ENCODE data around the gene ZNF275.

The ZNF275 gene

GRCh38 chrX:153352858-153353257, 18.9 kb downstream of the ZNF275 start:
- no peaks in the 10 kb centered on the region for H3K27me3 ChIP-seq (ENCODE audit: control insufficient read depth in 1 of 2, insufficient read depth in 2 of 2, low read length in 2 of 2)
- no peaks in the 10 kb centered on the region for H3K9me3 ChIP-seq (ENCODE audit: control insufficient read depth in 1 of 2, low read length in 2 of 2)
- no peak overlapping the region for H3K9ac ChIP-seq (ENCODE audit: low read depth in 1 of 2, low read length in 2 of 2)
- peaks cover 6 to 15% of the 10 kb centered on the region in 2 donors for H3K36me3 ChIP-seq (ENCODE audit: control insufficient read depth in 1 of 2, insufficient read depth in 2 of 2, low read length in 2 of 2)
- H3K4me1 ChIP-seq (ENCODE audit: control insufficient read depth in 1 of 2, insufficient read depth in 2 of 2, low read length in 2 of 2), result no peaks in the 10 kb centered on the region
- H3K27ac ChIP-seq (ENCODE audit: low read depth, low read length), result no peak overlapping the region
- H3K4me3 ChIP-seq (ENCODE audit: low read depth in 1 of 2, low read length in 2 of 2), result no peak overlapping the region

GRCh38 chrX:153353416-153353815, 19.5 kb downstream of the ZNF275 start:
- no peak overlapping the region for H3K4me3 ChIP-seq (ENCODE audit: low read depth in 1 of 2, low read length in 2 of 2)
- peaks cover 6 to 12% of the 10 kb centered on the region in 2 donors for H3K36me3 ChIP-seq (ENCODE audit: control insufficient read depth in 1 of 2, insufficient read depth in 2 of 2, low read length in 2 of 2)
- no peaks in the 10 kb centered on the region for H3K4me1 ChIP-seq (ENCODE audit: control insufficient read depth in 1 of 2, insufficient read depth in 2 of 2, low read length in 2 of 2)
- H3K27ac ChIP-seq (ENCODE audit: low read depth, low read length), result no peak overlapping the region
- H3K9ac ChIP-seq (ENCODE audit: low read depth in 1 of 2, low read length in 2 of 2), result no peak overlapping the region
- no peaks in the 10 kb centered on the region for H3K27me3 ChIP-seq (ENCODE audit: control insufficient read depth in 1 of 2, insufficient read depth in 2 of 2, low read length in 2 of 2)
- H3K9me3 ChIP-seq (ENCODE audit: control insufficient read depth in 1 of 2, low read length in 2 of 2), result no peaks in the 10 kb centered on the region

- H3K9me3 ChIP-seq (ENCODE audit: control insufficient read depth in 1 of 2, low read length in 2 of 2), result no peaks in the 10 kb centered on the region
- H3K4me3 ChIP-seq (ENCODE audit: low read depth in 1 of 2, low read length in 2 of 2), result no peak overlapping the region
- H3K36me3 ChIP-seq (ENCODE audit: control insufficient read depth in 1 of 2, insufficient read depth in 2 of 2, low read length in 2 of 2), result no peaks in the 10 kb centered on the region
- no peaks in the 10 kb centered on the region for H3K27me3 ChIP-seq (ENCODE audit: control insufficient read depth in 1 of 2, insufficient read depth in 2 of 2, low read length in 2 of 2)
- no peaks in the 10 kb centered on the region for H3K4me1 ChIP-seq (ENCODE audit: control insufficient read depth in 1 of 2, insufficient read depth in 2 of 2, low read length in 2 of 2)
- no peak overlapping the region for H3K27ac ChIP-seq (ENCODE audit: low read depth, low read length)
- no peak overlapping the region for H3K9ac ChIP-seq (ENCODE audit: low read depth in 1 of 2, low read length in 2 of 2)
Observed at GRCh38 chrX:153357877-153358276, 23.9 kb downstream of the ZNF275 start.

GRCh38 chrX:153361781-153362397, 27.9 kb downstream of the ZNF275 start:
- no peaks in the 10 kb centered on the region for H3K36me3 ChIP-seq (ENCODE audit: control insufficient read depth in 1 of 2, insufficient read depth in 2 of 2, low read length in 2 of 2)
- no peaks in the 10 kb centered on the region for H3K9me3 ChIP-seq (ENCODE audit: control insufficient read depth in 1 of 2, low read length in 2 of 2)
- no peak overlapping the region for H3K27ac ChIP-seq (ENCODE audit: low read depth, low read length)
- H3K4me1 ChIP-seq (ENCODE audit: control insufficient read depth in 1 of 2, insufficient read depth in 2 of 2, low read length in 2 of 2), result no peaks in the 10 kb centered on the region
- no peak overlapping the region for H3K9ac ChIP-seq (ENCODE audit: low read depth in 1 of 2, low read length in 2 of 2)
- no peaks in the 10 kb centered on the region for H3K27me3 ChIP-seq (ENCODE audit: control insufficient read depth in 1 of 2, insufficient read depth in 2 of 2, low read length in 2 of 2)
- no peak overlapping the region for H3K4me3 ChIP-seq (ENCODE audit: low read depth in 1 of 2, low read length in 2 of 2)

- no peaks in the 10 kb centered on the region for H3K36me3 ChIP-seq (ENCODE audit: control insufficient read depth in 1 of 2, insufficient read depth in 2 of 2, low read length in 2 of 2)
- no peaks in the 10 kb centered on the region for H3K27me3 ChIP-seq (ENCODE audit: control insufficient read depth in 1 of 2, insufficient read depth in 2 of 2, low read length in 2 of 2)
- H3K27ac ChIP-seq (ENCODE audit: low read depth, low read length), result no peak overlapping the region
- no peaks in the 10 kb centered on the region for H3K4me1 ChIP-seq (ENCODE audit: control insufficient read depth in 1 of 2, insufficient read depth in 2 of 2, low read length in 2 of 2)
- H3K9me3 ChIP-seq (ENCODE audit: control insufficient read depth in 1 of 2, low read length in 2 of 2), result no peaks in the 10 kb centered on the region
- no peak overlapping the region for H3K9ac ChIP-seq (ENCODE audit: low read depth in 1 of 2, low read length in 2 of 2)
- H3K4me3 ChIP-seq (ENCODE audit: low read depth in 1 of 2, low read length in 2 of 2), result no peak overlapping the region
Observed at GRCh38 chrX:153365670-153366069, 31.7 kb downstream of the ZNF275 start.

- H3K9me3 ChIP-seq (ENCODE audit: control insufficient read depth in 1 of 2, low read length in 2 of 2), result no peaks in the 10 kb centered on the region
- no peaks in the 10 kb centered on the region for H3K4me1 ChIP-seq (ENCODE audit: control insufficient read depth in 1 of 2, insufficient read depth in 2 of 2, low read length in 2 of 2)
- no peak overlapping the region for H3K9ac ChIP-seq (ENCODE audit: low read depth in 1 of 2, low read length in 2 of 2)
- no peak overlapping the region for H3K4me3 ChIP-seq (ENCODE audit: low read depth in 1 of 2, low read length in 2 of 2)
- H3K36me3 ChIP-seq (ENCODE audit: control insufficient read depth in 1 of 2, insufficient read depth in 2 of 2, low read length in 2 of 2), result no peaks in the 10 kb centered on the region
- no peak overlapping the region for H3K27ac ChIP-seq (ENCODE audit: low read depth, low read length)
- no peaks in the 10 kb centered on the region for H3K27me3 ChIP-seq (ENCODE audit: control insufficient read depth in 1 of 2, insufficient read depth in 2 of 2, low read length in 2 of 2)
Observed at GRCh38 chrX:153366119-153366518, 32.2 kb downstream of the ZNF275 start.

- no peak overlapping the region for H3K4me3 ChIP-seq (ENCODE audit: low read depth in 1 of 2, low read length in 2 of 2)
- H3K9me3 ChIP-seq (ENCODE audit: control insufficient read depth in 1 of 2, low read length in 2 of 2), result no peaks in the 10 kb centered on the region
- H3K27me3 ChIP-seq (ENCODE audit: control insufficient read depth in 1 of 2, insufficient read depth in 2 of 2, low read length in 2 of 2), result no peaks in the 10 kb centered on the region
- no peak overlapping the region for H3K27ac ChIP-seq (ENCODE audit: low read depth, low read length)
- H3K4me1 ChIP-seq (ENCODE audit: control insufficient read depth in 1 of 2, insufficient read depth in 2 of 2, low read length in 2 of 2), result no peaks in the 10 kb centered on the region
- H3K36me3 ChIP-seq (ENCODE audit: control insufficient read depth in 1 of 2, insufficient read depth in 2 of 2, low read length in 2 of 2), result no peaks in the 10 kb centered on the region
- no peak overlapping the region for H3K9ac ChIP-seq (ENCODE audit: low read depth in 1 of 2, low read length in 2 of 2)
Observed at GRCh38 chrX:153366878-153367538, 33.1 kb downstream of the ZNF275 start.

- H3K27ac ChIP-seq (ENCODE audit: low read depth, low read length), result no peak overlapping the region
- no peaks in the 10 kb centered on the region for H3K4me1 ChIP-seq (ENCODE audit: control insufficient read depth in 1 of 2, insufficient read depth in 2 of 2, low read length in 2 of 2)
- no peaks in the 10 kb centered on the region for H3K27me3 ChIP-seq (ENCODE audit: control insufficient read depth in 1 of 2, insufficient read depth in 2 of 2, low read length in 2 of 2)
Observed at GRCh38 chrX:153370293-153371055, 36.5 kb downstream of the ZNF275 start.

GRCh38 chrX:153371256-153371655, 37.3 kb downstream of the ZNF275 start:
- Histone ChIP-seq H3K27ac (ENCODE audit: low read depth, low read length) (no peak overlapping the region), H3K36me3 (ENCODE audit: control insufficient read depth in 1 of 2, insufficient read depth in 2 of 2, low read length in 2 of 2) (no peaks in the 10 kb centered on the region), H3K27me3 (ENCODE audit: control insufficient read depth in 1 of 2, insufficient read depth in 2 of 2, low read length in 2 of 2) (no peaks in the 10 kb centered on the region), H3K4me3 (ENCODE audit: low read depth in 1 of 2, low read length in 2 of 2) (no peak overlapping the region), H3K9me3 (ENCODE audit: control insufficient read depth in 1 of 2, low read length in 2 of 2) (no peaks in the 10 kb centered on the region), H3K4me1 (ENCODE audit: control insufficient read depth in 1 of 2, insufficient read depth in 2 of 2, low read length in 2 of 2) (no peaks in the 10 kb centered on the region), H3K9ac (ENCODE audit: low read depth in 1 of 2, low read length in 2 of 2) (no peak overlapping the region)

More at GRCh38 chrX:153370293-153371055, 36.5 kb downstream of the ZNF275 start:
- Histone ChIP-seq H3K4me3 (ENCODE audit: low read depth in 1 of 2, low read length in 2 of 2) (no peak overlapping the region), H3K36me3 (ENCODE audit: control insufficient read depth in 1 of 2, insufficient read depth in 2 of 2, low read length in 2 of 2) (no peaks in the 10 kb centered on the region), H3K9me3 (ENCODE audit: control insufficient read depth in 1 of 2, low read length in 2 of 2) (no peaks in the 10 kb centered on the region), H3K9ac (ENCODE audit: low read depth in 1 of 2, low read length in 2 of 2) (no peak overlapping the region)

GRCh38 chrX:153372949-153373348, 39.0 kb downstream of the ZNF275 start:
- no peaks in the 10 kb centered on the region for H3K27me3 ChIP-seq (ENCODE audit: control insufficient read depth in 1 of 2, insufficient read depth in 2 of 2, low read length in 2 of 2)
- no peaks in the 10 kb centered on the region for H3K36me3 ChIP-seq (ENCODE audit: control insufficient read depth in 1 of 2, insufficient read depth in 2 of 2, low read length in 2 of 2)
- H3K9me3 ChIP-seq (ENCODE audit: control insufficient read depth in 1 of 2, low read length in 2 of 2), result no peaks in the 10 kb centered on the region
- H3K4me3 ChIP-seq (ENCODE audit: low read depth in 1 of 2, low read length in 2 of 2), result no peak overlapping the region
- no peak overlapping the region for H3K9ac ChIP-seq (ENCODE audit: low read depth in 1 of 2, low read length in 2 of 2)
- no peak overlapping the region for H3K27ac ChIP-seq (ENCODE audit: low read depth, low read length)
- no peaks in the 10 kb centered on the region for H3K4me1 ChIP-seq (ENCODE audit: control insufficient read depth in 1 of 2, insufficient read depth in 2 of 2, low read length in 2 of 2)
